Measurements from ENCODE around the gene ZSCAN32.

ZSCAN32 gene

GRCh38 chr16:3400779-3401688 is at the start of gene ZSCAN32, which contains the start of gene ZNF174:
Gene ZSCAN32, minus strand, starts transcription at chr16:3401004. Its CDS starts 3,447 bp downstream, at chr16:3397557.
Gene ZNF174, plus strand, starts transcription at chr16:3401215. Its CDS starts 790 bp downstream, at chr16:3402005.
- peaks cover 9% of the 10 kb centered on the region for H3K9me3 ChIP-seq

GRCh38 chr16:3444032-3444388 is 43.2 kb upstream of the ZSCAN32 start:
- Histone ChIP-seq H3K36me3 (peaks cover 4% of the 10 kb centered on the region), H3K4me1 (ENCODE audit: control insufficient read depth in 1 of 2, insufficient read depth in 1 of 2, low read depth in 1 of 2, low read length in 1 of 2) (peaks cover 14 to 16% of the 10 kb centered on the region in 2 experiments), H3K27ac (peak overlapping the region; percentile 83), H3K27me3 (no peaks in the 10 kb centered on the region), H3K9me3 (no peaks in the 10 kb centered on the region), H3K4me3 (ENCODE audit: low read depth in 1 of 2, low read length in 1 of 2) (peak overlapping the region; percentile 67 to 71)
- no peak for TF ChIP-seq CTCF (IDR thresholded peaks at IDR 0.05)

More at GRCh38 chr16:3400779-3401688, at the start of gene ZSCAN32, which contains the start of gene ZNF174:
- H3K36me3 ChIP-seq: peaks cover 32% of the 10 kb centered on the region
- TF ChIP-seq CTCF (IDR thresholded peaks at IDR 0.05): peak; percentile 48
- peak within 1 kb of the TSS; percentile 85 for H3K27ac ChIP-seq
- peaks cover 17 to 22% of the 10 kb centered on the region in 2 experiments for H3K4me1 ChIP-seq (ENCODE audit: control insufficient read depth in 1 of 2, insufficient read depth in 1 of 2, low read depth in 1 of 2, low read length in 1 of 2)
- peak within 1 kb of the TSS; percentile 83 for H3K4me3 ChIP-seq (ENCODE audit: low read depth in 1 of 2, low read length in 1 of 2)
- H3K27me3 ChIP-seq: no peaks in the 10 kb centered on the region

GRCh38 chr16:3443108-3444031 is 42.6 kb upstream of the ZSCAN32 start, which contains the start of the genes NAA60 and ZNF597:
Gene NAA60, plus strand, starts transcription at chr16:3443680. Its CDS starts 32,548 bp downstream, at chr16:3476228.
Gene ZNF597, minus strand, starts transcription at chr16:3443504. Its CDS starts 351 bp downstream, at chr16:3443153.
- peak within 1 kb of the TSS; percentile 67 to 71 for H3K4me3 ChIP-seq (ENCODE audit: low read depth in 1 of 2, low read length in 1 of 2)
- H3K27ac ChIP-seq: peak within 1 kb of the TSS; percentile 83
- H3K27me3 ChIP-seq: no peaks in the 10 kb centered on the region
- no peaks in the 10 kb centered on the region for H3K9me3 ChIP-seq
- peaks cover 4% of the 10 kb centered on the region for H3K36me3 ChIP-seq
- TF ChIP-seq CTCF (IDR thresholded peaks at IDR 0.05): no peak
- H3K4me1 ChIP-seq (ENCODE audit: control insufficient read depth in 1 of 2, insufficient read depth in 1 of 2, low read depth in 1 of 2, low read length in 1 of 2): peaks cover 14 to 16% of the 10 kb centered on the region in 2 experiments

GRCh38 chr16:3439637-3440036 is 38.8 kb upstream of the ZSCAN32 start:
- peaks cover 32% of the 10 kb centered on the region for H3K27me3 ChIP-seq
- TF ChIP-seq CTCF (IDR thresholded peaks at IDR 0.05): no peak
- peaks cover 9 to 13% of the 10 kb centered on the region in 2 experiments for H3K4me1 ChIP-seq (ENCODE audit: control insufficient read depth in 1 of 2, insufficient read depth in 1 of 2, low read depth in 1 of 2, low read length in 1 of 2)
- H3K36me3 ChIP-seq: peaks cover 6% of the 10 kb centered on the region
- H3K4me3 ChIP-seq (ENCODE audit: low read depth in 1 of 2, low read length in 1 of 2): no peak overlapping the region
- H3K27ac ChIP-seq: no peak overlapping the region
- no peaks in the 10 kb centered on the region for H3K9me3 ChIP-seq

- H3K4me3 ChIP-seq (ENCODE audit: low read depth in 1 of 2, low read length in 1 of 2): no peak overlapping the region
- H3K27ac ChIP-seq: no peak overlapping the region
- H3K4me1 ChIP-seq (ENCODE audit: control insufficient read depth in 1 of 2, insufficient read depth in 1 of 2, low read depth in 1 of 2, low read length in 1 of 2): peaks cover 0 to 6% of the 10 kb centered on the region in 2 experiments
- no peaks in the 10 kb centered on the region for H3K9me3 ChIP-seq
- H3K27me3 ChIP-seq: peaks cover 51% of the 10 kb centered on the region
- no peak for TF ChIP-seq CTCF (IDR thresholded peaks at IDR 0.05)
- peaks cover 11% of the 10 kb centered on the region for H3K36me3 ChIP-seq
These were observed 33.6 kb upstream of the ZSCAN32 start for GRCh38 chr16:3434373-3434772.

Data from neutrophil (primary cell).